A549 (cell line): ENCODE measurements around the gene BRI3BP.

Source experiments
- HMGXB4 ChIP-seq: fragments of 250-450 bp; sonication (Bioruptor Pico); IDR thresholded peaks from 2 replicates; pipeline ENCODE4 v1.5.0; 2021; ENCODE audit warnings: mild to moderate bottlenecking, moderate library complexity, borderline replicate concordance
- JUNB ChIP-seq: fragments of >200 bp; sonication (Bioruptor Twin); formaldehyde crosslinking; IDR thresholded peaks from 2 replicates; pipeline ENCODE4 v1.6.1; 2016
- POLR2A ChIP-seq: IDR thresholded peaks from 2 replicates; pipeline ENCODE4 v1.6.1; 2012; ENCODE audit warnings: mild to moderate bottlenecking, low read length
- TF ChIP-seq, protein P1 (sequence below): fragments of >200 bp; sonication (Bioruptor Twin); formaldehyde crosslinking; IDR thresholded peaks from 3 replicates; pipeline ENCODE4 v1.5.1; 2016

GRCh38 chr12:124976999-124977398, 16.4 kb upstream of the BRI3BP start:
- TF ChIP-seq HMGXB4 (CRISPR knock-in tag) (no peak), POLR2A (no peak), JUNB (no peak)
- TF ChIP-seq, protein P1, sequence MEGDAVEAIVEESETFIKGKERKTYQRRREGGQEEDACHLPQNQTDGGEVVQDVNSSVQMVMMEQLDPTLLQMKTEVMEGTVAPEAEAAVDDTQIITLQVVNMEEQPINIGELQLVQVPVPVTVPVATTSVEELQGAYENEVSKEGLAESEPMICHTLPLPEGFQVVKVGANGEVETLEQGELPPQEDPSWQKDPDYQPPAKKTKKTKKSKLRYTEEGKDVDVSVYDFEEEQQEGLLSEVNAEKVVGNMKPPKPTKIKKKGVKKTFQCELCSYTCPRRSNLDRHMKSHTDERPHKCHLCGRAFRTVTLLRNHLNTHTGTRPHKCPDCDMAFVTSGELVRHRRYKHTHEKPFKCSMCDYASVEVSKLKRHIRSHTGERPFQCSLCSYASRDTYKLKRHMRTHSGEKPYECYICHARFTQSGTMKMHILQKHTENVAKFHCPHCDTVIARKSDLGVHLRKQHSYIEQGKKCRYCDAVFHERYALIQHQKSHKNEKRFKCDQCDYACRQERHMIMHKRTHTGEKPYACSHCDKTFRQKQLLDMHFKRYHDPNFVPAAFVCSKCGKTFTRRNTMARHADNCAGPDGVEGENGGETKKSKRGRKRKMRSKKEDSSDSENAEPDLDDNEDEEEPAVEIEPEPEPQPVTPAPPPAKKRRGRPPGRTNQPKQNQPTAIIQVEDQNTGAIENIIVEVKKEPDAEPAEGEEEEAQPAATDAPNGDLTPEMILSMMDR: no peak
